ENCODE data around the gene RET. TPM values are rescaled to one million over a fixed set of nuclear protein-coding genes. Genes with fewer than 3 reads are reported as not detected.

RET gene
- total and polyA plus RNA-seq, 2 of the 13 experiments (the other 11 are each of a cell fraction or from before 2014, with no cell fraction given): 0.02 TPM; not detected in 1

GRCh38 chr10:43121444-43121843, 44.6 kb downstream of the RET start (continued):
- TF ChIP-seq, protein P1, sequence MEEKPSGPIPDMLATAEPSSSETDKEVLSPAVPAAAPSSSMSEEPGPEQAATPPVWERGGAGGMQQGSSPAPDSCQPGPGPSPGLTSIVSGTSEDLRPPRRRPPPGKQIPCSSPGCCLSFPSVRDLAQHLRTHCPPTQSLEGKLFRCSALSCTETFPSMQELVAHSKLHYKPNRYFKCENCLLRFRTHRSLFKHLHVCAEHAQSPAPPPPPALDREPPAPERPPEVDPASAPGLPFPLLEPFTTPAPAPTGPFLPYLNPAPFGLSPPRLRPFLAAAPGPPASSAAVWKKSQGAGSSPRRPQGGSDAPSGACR (CRISPR knock-in tag; IDR thresholded peaks at IDR 0.05): no peak
- no peak for TF ChIP-seq ZNF737 (CRISPR knock-in tag; IDR thresholded peaks at IDR 0.05; ENCODE audit: borderline replicate concordance)

DNA sequence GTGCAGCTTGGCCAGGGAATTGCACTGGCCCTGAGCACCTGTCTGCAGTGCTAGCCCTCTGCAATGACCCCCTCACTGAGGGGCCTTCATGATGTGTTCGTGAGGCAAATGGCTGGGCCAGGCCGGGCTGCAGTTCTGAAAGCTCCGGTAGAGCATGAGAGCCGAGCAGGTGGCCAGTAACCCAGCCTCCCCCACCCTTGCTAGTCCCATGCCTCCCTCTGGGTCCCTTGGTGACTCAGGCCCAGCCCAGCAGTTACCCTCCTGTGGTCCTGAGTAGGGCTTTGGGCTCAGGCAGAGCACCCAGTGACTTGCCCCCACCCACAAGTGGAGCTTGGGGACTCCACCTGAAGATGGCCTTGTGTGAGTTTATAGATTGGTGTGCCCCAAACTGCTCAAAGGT, 45.2 kb downstream of the RET start:
- no TSS peak for BruUV-seq (replicated peaks)
- FAIRE-seq: no peak
- no peak for DNase-seq (ENCODE audit: low spot score)
- H2AFZ ChIP-seq (ENCODE audit: low read length): no peak overlapping the region
- intact Hi-C loops (cut with micrococcal nuclease; ENCODE audit: unreplicated experiment): no loop called here
- in situ Hi-C loops (cut with HindIII; ENCODE audit: extremely low pct_ligation_motif_present, low pct_unique_long_range_greater_than_20kb): no loop called here
- TF ChIP-seq PCBP2 (optimal IDR thresholded peaks at IDR 0.05; ENCODE audit: low read depth, low read length, poor library complexity, severe bottlenecking) (no peak), XRCC5 (optimal IDR thresholded peaks at IDR 0.05; ENCODE audit: low read length) (no peak), ZNF687 (CRISPR knock-in tag; IDR thresholded peaks at IDR 0.05) (no peak), FOSL1 (CRISPR knock-in tag; IDR thresholded peaks at IDR 0.05; ENCODE audit: borderline replicate concordance) (no peak), POLR2AphosphoS2 (IDR thresholded peaks at IDR 0.05; ENCODE audit: low read depth, low read length) (no peak), EEA1 (CRISPR knock-in tag; IDR thresholded peaks at IDR 0.05; ENCODE audit: borderline replicate concordance) (no peak), GATA4 (IDR thresholded peaks at IDR 0.05; ENCODE audit: borderline replicate concordance, low read depth) (no peak), POLR2A (IDR thresholded peaks at IDR 0.05; ENCODE audit: insufficient read depth in 1 of 2, low read depth in 2 of 2, low read length in 2 of 2) (no peak), RFX3 (CRISPR knock-in tag; IDR thresholded peaks at IDR 0.05) (no peak), TBX2 (CRISPR knock-in tag; IDR thresholded peaks at IDR 0.05; ENCODE audit: borderline replicate concordance) (no peak)
- TF ChIP-seq, protein P2, sequence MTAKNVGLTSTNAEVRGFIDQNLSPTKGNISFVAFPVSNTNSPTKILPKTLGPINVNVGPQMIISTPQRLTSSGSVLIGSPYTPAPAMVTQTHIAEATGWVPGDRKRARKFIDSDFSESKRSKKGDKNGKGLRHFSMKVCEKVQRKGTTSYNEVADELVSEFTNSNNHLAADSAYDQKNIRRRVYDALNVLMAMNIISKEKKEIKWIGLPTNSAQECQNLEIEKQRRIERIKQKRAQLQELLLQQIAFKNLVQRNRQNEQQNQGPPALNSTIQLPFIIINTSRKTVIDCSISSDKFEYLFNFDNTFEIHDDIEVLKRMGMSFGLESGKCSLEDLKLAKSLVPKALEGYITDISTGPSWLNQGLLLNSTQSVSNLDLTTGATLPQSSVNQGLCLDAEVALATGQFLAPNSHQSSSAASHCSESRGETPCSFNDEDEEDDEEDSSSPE (CRISPR knock-in tag; IDR thresholded peaks at IDR 0.05): no peak
- TF ChIP-seq, protein P3, sequence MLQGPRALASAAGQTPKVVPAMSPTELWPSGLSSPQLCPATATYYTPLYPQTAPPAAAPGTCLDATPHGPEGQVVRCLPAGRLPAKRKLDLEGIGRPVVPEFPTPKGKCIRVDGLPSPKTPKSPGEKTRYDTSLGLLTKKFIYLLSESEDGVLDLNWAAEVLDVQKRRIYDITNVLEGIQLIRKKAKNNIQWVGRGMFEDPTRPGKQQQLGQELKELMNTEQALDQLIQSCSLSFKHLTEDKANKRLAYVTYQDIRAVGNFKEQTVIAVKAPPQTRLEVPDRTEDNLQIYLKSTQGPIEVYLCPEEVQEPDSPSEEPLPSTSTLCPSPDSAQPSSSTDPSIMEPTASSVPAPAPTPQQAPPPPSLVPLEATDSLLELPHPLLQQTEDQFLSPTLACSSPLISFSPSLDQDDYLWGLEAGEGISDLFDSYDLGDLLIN (CRISPR knock-in tag; IDR thresholded peaks at IDR 0.05; ENCODE audit: borderline replicate concordance): no peak
- no peak overlapping the region for H3K27ac ChIP-seq (ENCODE audit: extremely low read length, insufficient read depth, low read length)
- no peak overlapping the region for H3K9ac ChIP-seq (ENCODE audit: insufficient read depth, low read depth, low read length)
- no peaks in the 10 kb centered on the region for H3K9me3 ChIP-seq (ENCODE audit: low read length)
- ATAC-seq: no peak
- H4K20me1 ChIP-seq (ENCODE audit: insufficient read depth, low read length): no peaks in the 10 kb centered on the region
- no peaks in the 10 kb centered on the region for H3K4me1 ChIP-seq (ENCODE audit: insufficient read depth, low read length)
- WGBS (ENCODE audit: low lambda C conversion rate): no CpG with 5 or more reads among the region's 4 CpGs
- POLR2A ChIA-PET: no interaction called here
- CTCF ChIA-PET (ENCODE audit: low intra/inter-chr PET ratio, low total read pairs): no interaction called here
- no peak overlapping the region for H3K4me2 ChIP-seq (ENCODE audit: low read depth, low read length)
- no peak overlapping the region for H3K4me3 ChIP-seq (replicated peaks in 1 of 3; ENCODE audit: insufficient read depth in 1 of 3, low read depth in 2 of 3, low read length in 3 of 3)
- no peaks in the 10 kb centered on the region for H3K79me2 ChIP-seq (ENCODE audit: insufficient read depth, low read length)
- peaks cover 6 to 78% of the 10 kb centered on the region in 2 experiments; a peak in 4 of 5 replicates for H3K27me3 ChIP-seq (ENCODE audit: control insufficient read depth in 1 of 2, insufficient read depth in 2 of 2, low read length in 2 of 2)
- no peaks in the 10 kb centered on the region for H3K36me3 ChIP-seq (replicated peaks in 1 of 2; ENCODE audit: control insufficient read depth in 1 of 2, insufficient read depth in 2 of 2, low read length in 2 of 2)

Data from HepG2 (cell line).